HCT116 (cell line): ENCODE measurements around the gene EIF4E1B.
"Not testable (repeated sequence)": the region's sequence is repeated elsewhere in the genome, so short reads cannot be mapped to it uniquely, and the experiment has no call there.

ENCODE experiments used
- CBX3 ChIP-seq: IDR thresholded peaks from 2 replicates; pipeline ENCODE4 v1.6.1; 2012; ENCODE audit warnings: low read depth
- EZH2 ChIP-seq: fragments of 200-600 bp; sonication (generic); IDR thresholded peaks from 2 replicates; pipeline ENCODE4 v1.6.1; 2017; ENCODE audit warnings: antibody characterized with exemption, mixed run types
- EZH2phosphoT487 ChIP-seq: fragments of 200-600 bp; IDR thresholded peaks from 2 replicates; pipeline ENCODE4 v1.6.1; 2018; ENCODE audit warnings: antibody characterized with exemption, borderline replicate concordance
- JUND ChIP-seq: IDR thresholded peaks from 2 replicates; pipeline ENCODE4 v1.6.1; 2012
- POLR2A ChIP-seq: IDR thresholded peaks from 2 replicates; pipeline ENCODE4 v1.7.0; 2011; ENCODE audit warnings: borderline replicate concordance; ENCODE audit not compliant: insufficient read depth, insufficient read length; ENCODE audit errors: extremely low read depth
- TF ChIP-seq, protein P1 (sequence below), 3 experiments: fragments of 200-600 bp in 1 of 3; sonication (generic) in 1 of 3; IDR thresholded peaks in 2 of 3; conservative IDR thresholded peaks in 1 of 3; 2 replicates each; pipeline ENCODE4 v1.5.1; 2012 to 2017; ENCODE audit warnings: low read depth in 2 of 3, low read length in 2 of 3, antibody characterized with exemption in 1 of 3, borderline replicate concordance in 1 of 3, control low read depth in 1 of 3, mild to moderate bottlenecking in 1 of 3, mixed read lengths in 1 of 3, mixed run types in 1 of 3, moderate library complexity in 1 of 3; ENCODE audit not compliant: insufficient read depth in 1 of 3
- TF ChIP-seq, protein P2 (sequence below): IDR thresholded peaks from 2 replicates; pipeline ENCODE4 v1.6.1; 2012

DNA sequence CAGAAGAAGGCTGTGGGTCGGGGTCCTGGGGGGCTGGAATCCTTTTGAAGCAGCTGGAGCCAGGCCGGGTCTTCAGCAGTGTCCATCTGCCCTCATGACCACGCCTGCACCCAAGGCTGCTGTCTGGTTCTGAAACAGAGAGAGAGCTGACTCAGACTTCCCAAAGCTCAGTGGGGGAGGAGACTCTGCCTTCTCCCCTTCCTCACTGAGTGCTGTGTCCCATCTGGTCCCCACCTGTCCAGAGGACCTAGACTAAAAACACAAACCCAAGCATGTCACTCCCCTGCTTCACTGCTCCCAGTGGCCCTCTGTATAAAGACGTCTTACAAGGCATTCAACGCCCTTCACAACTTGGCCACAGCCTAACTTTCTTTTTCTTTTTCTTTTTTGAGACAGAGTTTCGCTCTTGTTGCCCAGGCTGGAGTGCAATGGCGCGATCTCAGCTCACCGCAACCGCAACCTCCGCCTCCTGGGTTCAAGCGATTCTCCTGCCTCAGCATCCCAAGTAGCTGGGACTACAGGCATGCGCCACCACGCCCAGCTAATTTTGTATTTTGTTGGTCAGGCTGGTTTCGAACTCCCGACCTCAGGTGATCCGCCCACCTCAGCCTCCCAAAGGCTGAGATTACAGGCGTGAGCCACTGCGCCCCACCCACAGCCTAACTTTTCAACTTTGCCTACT is 30.6 kb upstream of the EIF4E1B start:
- not testable (repeated sequence) for TF ChIP-seq JUND, POLR2A, CBX3, EZH2, EZH2phosphoT487
- TF ChIP-seq, protein P1, sequence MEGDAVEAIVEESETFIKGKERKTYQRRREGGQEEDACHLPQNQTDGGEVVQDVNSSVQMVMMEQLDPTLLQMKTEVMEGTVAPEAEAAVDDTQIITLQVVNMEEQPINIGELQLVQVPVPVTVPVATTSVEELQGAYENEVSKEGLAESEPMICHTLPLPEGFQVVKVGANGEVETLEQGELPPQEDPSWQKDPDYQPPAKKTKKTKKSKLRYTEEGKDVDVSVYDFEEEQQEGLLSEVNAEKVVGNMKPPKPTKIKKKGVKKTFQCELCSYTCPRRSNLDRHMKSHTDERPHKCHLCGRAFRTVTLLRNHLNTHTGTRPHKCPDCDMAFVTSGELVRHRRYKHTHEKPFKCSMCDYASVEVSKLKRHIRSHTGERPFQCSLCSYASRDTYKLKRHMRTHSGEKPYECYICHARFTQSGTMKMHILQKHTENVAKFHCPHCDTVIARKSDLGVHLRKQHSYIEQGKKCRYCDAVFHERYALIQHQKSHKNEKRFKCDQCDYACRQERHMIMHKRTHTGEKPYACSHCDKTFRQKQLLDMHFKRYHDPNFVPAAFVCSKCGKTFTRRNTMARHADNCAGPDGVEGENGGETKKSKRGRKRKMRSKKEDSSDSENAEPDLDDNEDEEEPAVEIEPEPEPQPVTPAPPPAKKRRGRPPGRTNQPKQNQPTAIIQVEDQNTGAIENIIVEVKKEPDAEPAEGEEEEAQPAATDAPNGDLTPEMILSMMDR (IDR thresholded peaks at IDR 0.05 in 2 of 3, conservative IDR thresholded peaks at IDR 0.05 in 1 of 3; ENCODE audit: borderline replicate concordance in 1 of 3, insufficient read depth in 1 of 3, low read depth in 2 of 3, low read length in 2 of 3), result not testable (repeated sequence)
- TF ChIP-seq, protein P2, sequence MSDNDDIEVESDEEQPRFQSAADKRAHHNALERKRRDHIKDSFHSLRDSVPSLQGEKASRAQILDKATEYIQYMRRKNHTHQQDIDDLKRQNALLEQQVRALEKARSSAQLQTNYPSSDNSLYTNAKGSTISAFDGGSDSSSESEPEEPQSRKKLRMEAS, result not testable (repeated sequence)
